T-helper 2 cell (primary cell): ENCODE results near the gene BTG2.
"Not testable (repeated sequence)": the region's sequence is repeated elsewhere in the genome, so short reads cannot be mapped to it uniquely, and the experiment has no call there.

Experiments
- DNase-seq, 5 experiments: peaks; one replicate each; pipeline versions ENCODE4 v3.0.0 to v3.0.0-alpha.2; 2012 to 2022

BTG2 gene

GRCh38 chr1:203295796-203296195, 9.5 kb upstream of the BTG2 start:
- DNase-seq, result no peak

GRCh38 chr1:203296460-203297073, 8.8 kb upstream of the BTG2 start:
- no peak for DNase-seq

- no peak for DNase-seq
Measured at GRCh38 chr1:203299169-203299568, 6.2 kb upstream of the BTG2 start.

DNA sequence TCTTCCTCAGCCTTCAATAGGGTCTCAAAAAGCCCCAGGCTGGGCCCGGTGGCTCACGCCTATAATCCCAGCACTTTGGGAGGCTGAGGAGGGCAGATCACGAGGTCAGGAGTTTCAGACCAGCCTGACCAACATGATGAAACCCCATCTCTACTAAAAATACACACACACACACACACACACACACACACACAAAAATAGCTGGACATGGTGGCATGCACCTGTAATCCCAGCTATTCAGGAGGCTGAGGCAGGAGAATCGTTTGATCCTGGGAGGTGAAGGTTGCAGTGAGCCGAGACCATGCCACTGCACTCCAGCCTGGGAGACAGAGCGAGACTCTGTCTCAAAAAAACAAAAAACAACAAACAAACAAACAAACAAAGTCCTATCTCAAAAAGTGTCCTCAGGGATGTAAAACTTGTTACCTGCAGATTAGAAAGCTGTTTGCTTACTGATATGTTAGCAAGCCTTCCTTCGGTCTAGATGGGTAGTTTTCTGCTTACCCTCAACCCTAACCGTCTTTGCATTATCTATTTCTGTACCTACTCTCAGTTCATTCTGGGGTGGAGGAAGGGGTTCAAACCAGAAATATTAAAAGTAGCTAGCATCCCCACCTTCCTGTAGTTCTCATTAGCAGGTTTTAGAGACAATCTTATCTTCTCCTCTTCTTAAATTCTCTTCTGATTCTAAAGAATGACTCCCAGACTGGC, 5.4 kb upstream of the BTG2 start:
- not testable (repeated sequence) for DNase-seq

GRCh38 chr1:203300441-203301330, 4.6 kb upstream of the BTG2 start:
- DNase-seq, result no peak

DNA sequence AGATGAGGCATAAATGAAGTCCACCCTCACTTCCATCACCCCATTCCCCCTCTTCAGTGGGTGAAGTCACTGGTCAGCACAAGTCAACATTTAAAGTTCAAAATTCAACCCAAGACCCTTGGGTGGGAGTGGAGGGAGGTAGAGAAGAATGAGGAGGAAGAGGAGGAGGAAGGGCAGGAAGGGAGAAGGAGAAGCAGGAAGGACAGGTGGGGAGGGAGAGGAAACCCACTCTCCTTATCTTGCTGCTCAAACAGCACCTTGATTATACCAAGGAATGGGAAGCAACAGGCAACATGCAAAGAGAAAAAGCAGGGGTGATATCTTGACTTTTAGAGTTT, 4.0 kb upstream of the BTG2 start:
- DNase-seq, result no peak

DNA sequence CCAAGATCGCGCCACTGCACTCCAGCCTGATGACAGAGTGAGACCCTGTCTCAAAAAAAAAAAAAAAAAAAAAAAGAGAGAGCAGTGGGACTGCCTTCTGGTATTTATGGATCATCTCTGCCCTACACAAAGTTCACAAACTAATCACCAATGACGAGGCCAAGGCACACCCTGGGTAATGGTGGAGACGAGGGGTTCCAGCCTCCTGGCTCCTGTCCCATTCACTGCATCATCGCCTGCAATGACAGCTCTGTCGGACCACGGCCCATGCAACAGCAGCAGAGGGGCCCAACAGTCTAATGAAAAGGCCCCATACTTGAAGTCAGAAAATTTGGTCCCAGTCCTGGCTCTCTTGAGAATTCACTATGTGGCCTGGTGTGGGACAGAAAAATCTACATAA, 2.9 kb upstream of the BTG2 start:
- DNase-seq, result no peak

DNA sequence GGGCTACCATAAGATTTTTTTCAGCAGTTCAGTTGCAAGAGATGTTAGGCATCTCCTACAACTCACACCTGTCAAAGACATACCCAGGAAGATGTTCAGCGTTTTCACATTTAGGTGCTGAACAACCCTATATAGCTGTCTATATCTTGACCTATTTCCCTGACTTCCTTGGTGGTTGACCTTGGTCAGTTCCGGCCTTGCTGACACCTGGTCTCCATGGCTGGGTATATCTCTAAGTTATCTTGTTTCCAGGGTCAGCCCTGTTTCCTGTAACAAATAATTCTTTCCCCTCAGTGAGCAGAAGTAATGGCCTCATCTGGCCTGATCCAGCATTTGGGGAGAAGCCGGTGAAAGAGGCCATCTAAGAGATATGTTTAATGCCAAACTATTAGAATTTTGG, 2.4 kb upstream of the BTG2 start:
- no peak for DNase-seq

DNA sequence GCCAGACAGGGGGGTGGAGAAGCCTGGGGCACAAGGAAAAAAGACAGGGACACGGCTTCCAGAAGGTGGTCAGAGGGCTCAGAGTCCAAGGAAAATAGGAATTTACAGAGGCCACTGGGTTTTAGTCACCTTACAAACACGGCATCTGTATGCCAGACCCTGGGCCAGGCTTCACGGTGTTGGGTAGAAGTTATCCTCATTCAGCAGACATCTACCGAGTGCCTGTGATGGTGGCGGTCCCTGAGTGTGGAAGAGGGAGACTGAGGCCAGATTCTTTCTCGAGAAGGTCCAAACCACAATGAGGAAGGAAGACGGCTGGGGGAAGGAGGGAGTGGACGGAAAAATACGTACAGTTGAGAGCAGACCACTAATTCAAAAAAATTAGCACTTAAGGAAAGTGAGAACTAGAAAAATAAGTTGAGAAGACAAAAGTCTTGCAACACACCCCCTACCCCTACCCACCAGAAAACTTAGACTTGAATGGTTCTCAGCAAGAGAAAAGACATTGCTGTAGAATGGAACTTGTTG, 864 bp upstream of the BTG2 start:
- DNase-seq, result no peak

DNA sequence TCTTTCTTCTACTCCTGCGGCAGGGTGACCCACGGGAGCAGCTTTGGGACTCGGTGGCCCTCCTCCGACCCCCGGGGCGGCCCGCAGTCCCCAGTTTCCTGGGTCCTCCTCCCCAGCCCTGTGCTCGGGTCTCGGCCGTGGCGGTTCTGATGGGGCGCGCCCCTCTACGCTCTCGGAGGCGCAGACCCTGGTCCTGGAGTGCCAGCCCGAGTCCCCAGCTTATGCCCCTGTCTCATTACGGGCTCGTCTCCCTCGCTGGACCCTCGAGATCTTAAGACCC, 430 bp downstream of the BTG2 start:
- DNase-seq, result no peak

DNA sequence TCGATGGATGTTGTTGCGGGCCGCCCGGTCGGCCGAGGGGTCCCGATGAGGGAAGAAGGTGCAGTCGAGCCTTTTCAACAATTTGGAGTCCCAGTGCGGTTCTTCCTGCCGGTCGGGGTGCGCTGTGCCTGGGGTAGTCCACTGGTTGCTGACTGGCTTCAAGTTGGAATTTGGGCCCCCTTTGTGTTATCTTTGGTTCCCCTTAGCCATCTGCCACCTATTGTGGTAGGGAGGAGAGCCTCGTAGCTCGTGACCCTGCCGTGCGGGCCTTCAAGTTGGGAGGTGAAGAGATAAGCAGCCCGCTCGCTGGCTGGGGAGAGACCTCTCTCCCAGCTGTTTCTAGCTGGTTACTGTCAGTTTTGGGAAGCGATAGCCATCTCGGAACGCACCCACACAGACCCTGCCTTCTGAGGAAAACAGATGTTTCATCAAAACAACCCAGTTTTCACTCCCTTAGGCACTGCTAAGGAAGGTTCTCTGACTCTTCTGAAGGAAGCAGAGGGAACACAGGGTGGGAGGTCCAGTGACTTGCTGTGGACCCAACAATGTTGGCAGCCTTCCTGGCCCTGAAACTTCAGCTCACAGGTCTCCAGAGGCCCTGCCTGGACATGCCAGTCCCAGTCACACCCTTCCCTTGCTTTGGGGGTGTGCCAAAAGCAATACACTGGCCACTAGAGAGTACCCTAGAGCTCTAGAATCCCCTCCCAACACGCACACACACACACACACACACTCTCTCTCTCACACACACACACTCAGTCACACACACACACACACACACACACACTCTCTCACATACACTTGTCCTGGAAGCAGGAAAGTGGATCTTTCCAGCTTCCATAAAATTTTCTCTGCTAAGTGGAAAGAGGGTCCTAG, 1.0 kb downstream of the BTG2 start:
- DNase-seq, result peak in 2 of 5 experiments; percentile 17 to 78

DNA sequence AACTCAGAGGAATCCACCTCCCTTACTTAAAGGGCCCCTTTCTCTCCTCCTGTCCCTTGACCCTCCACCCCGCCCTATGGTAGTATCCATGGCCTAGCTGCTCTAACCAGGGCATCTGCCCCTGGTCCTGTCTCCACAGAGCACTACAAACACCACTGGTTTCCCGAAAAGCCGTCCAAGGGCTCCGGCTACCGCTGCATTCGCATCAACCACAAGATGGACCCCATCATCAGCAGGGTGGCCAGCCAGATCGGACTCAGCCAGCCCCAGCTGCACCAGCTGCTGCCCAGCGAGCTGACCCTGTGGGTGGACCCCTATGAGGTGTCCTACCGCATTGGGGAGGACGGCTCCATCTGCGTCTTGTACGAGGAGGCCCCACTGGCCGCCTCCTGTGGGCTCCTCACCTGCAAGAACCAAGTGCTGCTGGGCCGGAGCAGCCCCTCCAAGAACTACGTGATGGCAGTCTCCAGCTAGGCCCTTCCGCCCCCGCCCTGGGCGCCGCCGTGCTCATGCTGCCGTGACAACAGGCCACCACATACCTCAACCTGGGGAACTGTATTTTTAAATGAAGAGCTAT, 1.7 kb downstream of the BTG2 start:
- DNase-seq, result peak in 3 of 5 experiments; percentile 20 to 78 (median 39)

DNA sequence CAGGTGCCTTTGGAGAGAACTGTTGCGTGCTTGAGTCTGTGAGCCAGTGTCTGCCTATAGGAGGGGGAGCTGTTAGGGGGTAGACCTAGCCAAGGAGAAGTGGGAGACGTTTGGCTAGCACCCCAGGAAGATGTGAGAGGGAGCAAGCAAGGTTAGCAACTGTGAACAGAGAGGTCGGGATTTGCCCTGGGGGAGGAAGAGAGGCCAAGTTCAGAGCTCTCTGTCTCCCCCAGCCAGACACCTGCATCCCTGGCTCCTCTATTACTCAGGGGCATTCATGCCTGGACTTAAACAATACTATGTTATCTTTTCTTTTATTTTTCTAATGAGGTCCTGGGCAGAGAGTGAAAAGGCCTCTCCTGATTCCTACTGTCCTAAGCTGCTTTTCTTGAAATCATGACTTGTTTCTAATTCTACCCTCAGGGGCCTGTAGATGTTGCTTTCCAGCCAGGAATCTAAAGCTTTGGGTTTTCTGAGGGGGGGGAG, 2.4 kb downstream of the BTG2 start:
- no peak for DNase-seq

- no peak for DNase-seq
Measured at GRCh38 chr1:203308328-203308922, 3.1 kb downstream of the BTG2 start.

GRCh38 chr1:203308923-203309331, 3.6 kb downstream of the BTG2 start:
- no peak for DNase-seq

GRCh38 chr1:203311368-203312301, 6.3 kb downstream of the BTG2 start:
- no peak for DNase-seq

DNA sequence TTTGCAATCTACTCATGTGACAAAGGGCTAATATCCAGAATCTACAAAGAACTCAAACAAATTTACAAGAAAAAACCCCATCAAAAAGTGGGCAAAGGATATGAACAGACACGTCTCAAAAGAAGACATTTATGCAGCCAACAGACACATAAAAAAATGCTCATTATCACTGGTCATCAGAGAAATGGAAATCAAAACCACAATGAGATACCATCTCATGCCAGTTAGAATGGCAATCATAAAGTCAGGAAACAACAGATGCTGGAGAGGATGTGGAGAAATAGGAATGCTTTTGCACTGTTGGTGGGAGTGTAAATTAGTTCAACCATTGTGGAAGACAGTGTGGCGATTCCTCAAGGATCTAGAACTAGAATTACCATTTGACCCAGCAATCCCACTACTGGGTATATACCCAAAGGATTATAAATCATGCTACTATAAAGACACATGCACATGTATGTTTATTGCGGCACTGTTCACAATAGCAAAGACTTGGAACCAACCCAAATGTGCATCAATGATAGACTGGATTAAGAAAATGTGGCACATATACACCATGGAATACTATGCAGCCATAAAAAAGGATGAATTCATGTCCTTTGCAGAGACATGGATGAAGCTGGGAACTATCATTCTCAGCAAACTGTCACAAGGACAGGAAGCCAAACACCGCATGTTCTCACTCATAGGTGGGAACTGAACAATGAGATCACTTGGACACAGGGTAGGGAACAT, 8.9 kb downstream of the BTG2 start:
- not testable (repeated sequence) for DNase-seq

- no peak for DNase-seq
Measured at GRCh38 chr1:203316626-203317093, 11.3 kb downstream of the BTG2 start.

GRCh38 chr1:203317429-203318228, 12.3 kb downstream of the BTG2 start:
- DNase-seq, result no peak
